GM18526 (cell line): ENCODE data around the gene ACTL8.

Experiments used
- POLR2A ChIP-seq: IDR thresholded peaks from 3 replicates; pipeline ENCODE4 v1.6.1; 2011; ENCODE audit not compliant: insufficient read length; ENCODE audit errors: extremely low read depth

Gene ACTL8

GRCh38 chr1:17755120-17755519 lies at the start of gene ACTL8:
ACTL8 (plus strand) TSS chr1:17755333; CDS start chr1:17823009, 67,676 bp downstream.
- TF ChIP-seq POLR2A = no peak

DNA sequence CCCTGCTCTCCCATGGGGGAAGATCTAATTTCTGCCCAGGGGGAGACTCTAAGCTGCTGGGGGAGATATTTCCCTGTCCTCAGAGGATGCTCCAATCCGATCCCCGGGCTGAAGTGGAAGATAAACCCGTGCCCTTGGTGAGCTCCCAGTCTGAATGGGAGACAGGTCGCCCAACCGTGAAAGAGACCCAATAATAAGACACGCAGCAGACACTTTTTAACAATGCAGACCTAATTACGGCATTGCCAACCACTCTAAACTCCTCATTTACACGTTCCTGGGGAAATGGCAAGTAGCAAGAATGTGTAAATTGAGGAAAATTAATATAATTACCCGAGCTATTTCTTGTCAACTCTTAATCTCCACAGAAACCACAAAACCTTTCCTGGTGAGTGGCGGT lies 48.7 kb upstream of the ACTL8 start:
- no peak for TF ChIP-seq POLR2A

- no peak for TF ChIP-seq POLR2A
These were observed 45.2 kb upstream of the ACTL8 start for GRCh38 chr1:17709981-17710380.

GRCh38 chr1:17710889-17711576 lies 44.1 kb upstream of the ACTL8 start:
- no peak for TF ChIP-seq POLR2A

DNA sequence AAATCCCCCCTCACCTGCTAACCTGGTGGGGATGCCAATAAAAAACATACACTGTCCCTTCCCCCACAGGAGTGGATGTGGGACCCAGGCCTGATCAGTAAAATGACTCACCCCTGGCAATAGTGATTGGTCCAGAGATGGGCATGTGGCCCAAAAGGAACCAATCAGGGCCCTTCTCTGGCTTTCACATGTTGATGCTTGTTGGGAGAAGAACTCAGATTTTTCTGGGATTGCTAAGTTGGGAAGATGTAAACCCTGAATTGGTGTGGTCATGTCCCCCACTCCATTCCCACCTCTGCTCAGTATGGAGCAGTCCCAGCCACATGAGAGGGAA lies 43.6 kb upstream of the ACTL8 start:
- TF ChIP-seq POLR2A = no peak

GRCh38 chr1:17711941-17712340 lies 43.2 kb upstream of the ACTL8 start:
- no peak for TF ChIP-seq POLR2A

DNA sequence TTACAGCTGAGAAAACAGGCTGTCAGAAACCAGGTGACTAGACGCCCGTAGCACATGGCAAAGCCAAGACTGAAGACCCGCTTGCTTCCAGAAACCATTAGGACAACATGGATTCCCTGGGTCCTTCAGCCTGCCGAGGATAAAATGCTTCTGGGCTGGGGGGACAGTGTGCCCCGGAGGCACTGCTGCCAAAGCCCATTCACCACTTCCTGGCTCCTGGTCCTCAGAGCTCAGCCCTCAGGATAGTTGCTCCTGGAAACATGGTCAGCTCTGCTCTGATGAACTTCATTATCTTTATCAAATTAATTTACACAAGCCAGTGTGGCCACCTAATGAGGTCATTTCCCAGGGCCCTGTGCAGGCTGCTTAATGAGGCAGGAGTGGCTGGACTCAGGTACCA lies 41.1 kb upstream of the ACTL8 start:
- TF ChIP-seq POLR2A = no peak

- TF ChIP-seq POLR2A = no peak
These were observed 37.3 kb upstream of the ACTL8 start for GRCh38 chr1:17717594-17718535.

- no peak for TF ChIP-seq POLR2A
These were observed 35.3 kb upstream of the ACTL8 start for GRCh38 chr1:17719874-17720273.

DNA sequence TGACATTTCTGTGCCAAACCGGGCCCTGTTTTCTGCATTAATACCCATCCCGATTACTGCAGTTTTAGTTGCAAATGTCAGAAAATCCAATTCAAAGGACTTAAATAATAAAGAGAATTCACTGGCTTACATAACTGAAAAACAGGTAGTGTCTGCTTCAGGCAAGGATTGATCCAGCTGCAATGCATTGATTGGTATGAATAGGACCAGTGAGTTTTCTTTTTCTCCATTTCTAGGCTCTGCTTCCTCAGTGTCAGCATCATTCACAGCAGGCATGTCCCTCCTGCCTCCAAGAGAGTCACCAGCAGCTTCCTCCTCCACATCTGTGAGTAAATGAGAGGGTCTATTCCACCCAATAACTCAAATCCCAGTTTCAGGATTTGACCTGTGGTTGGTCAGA lies 33.7 kb upstream of the ACTL8 start:
- TF ChIP-seq POLR2A = no peak

- no peak for TF ChIP-seq POLR2A
These were observed 31.4 kb upstream of the ACTL8 start for GRCh38 chr1:17723684-17724083.

DNA sequence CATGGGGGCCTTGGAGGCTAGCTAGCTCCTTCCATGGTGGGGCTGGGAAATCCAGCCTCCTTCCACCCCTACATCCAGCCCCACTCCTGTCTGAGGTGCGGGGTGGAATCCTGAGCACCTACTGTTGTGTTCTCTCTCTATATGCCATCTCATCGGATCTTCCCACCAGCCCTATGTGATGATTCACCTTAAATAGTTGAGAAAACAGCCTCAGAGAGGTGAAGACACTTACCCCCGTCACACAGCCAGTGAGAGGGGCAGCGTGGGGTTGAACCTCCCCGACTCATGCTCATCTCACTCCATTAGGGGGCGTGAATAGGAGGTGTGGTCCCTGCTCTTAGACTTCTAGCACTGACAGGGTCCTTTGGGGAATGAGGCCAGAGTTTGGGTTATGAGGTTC lies 31.0 kb upstream of the ACTL8 start:
- no peak for TF ChIP-seq POLR2A

DNA sequence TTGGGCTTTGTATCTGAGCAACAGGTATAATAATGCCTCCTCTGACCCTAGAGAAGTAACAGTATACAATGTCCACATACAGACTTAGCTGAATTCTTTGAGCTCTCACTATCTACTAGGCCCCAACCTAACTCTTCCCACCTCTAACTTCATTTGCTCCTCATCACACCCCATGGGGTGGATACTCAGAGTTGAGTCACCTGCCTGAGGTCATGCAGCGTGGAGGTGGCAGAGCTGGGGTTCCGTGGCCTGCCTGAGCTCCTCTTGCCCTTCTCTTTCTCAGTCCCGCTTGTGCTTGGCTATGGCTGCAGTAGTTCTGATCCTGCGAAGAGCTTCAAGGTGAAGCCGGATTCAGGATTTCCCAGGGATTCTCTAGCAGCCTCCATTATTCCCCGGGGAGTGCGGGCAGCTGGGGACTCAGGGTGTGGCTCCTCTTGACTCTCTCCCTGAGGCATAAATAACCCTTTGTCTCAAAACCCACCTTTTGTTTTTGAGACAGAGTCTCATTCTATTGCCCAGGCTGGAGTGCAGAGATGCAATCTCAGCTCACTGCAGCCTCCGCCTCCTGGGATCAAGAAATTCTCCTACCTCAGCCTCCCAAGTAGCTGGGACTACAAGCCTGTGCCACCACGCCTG lies 29.9 kb upstream of the ACTL8 start:
- no peak for TF ChIP-seq POLR2A

DNA sequence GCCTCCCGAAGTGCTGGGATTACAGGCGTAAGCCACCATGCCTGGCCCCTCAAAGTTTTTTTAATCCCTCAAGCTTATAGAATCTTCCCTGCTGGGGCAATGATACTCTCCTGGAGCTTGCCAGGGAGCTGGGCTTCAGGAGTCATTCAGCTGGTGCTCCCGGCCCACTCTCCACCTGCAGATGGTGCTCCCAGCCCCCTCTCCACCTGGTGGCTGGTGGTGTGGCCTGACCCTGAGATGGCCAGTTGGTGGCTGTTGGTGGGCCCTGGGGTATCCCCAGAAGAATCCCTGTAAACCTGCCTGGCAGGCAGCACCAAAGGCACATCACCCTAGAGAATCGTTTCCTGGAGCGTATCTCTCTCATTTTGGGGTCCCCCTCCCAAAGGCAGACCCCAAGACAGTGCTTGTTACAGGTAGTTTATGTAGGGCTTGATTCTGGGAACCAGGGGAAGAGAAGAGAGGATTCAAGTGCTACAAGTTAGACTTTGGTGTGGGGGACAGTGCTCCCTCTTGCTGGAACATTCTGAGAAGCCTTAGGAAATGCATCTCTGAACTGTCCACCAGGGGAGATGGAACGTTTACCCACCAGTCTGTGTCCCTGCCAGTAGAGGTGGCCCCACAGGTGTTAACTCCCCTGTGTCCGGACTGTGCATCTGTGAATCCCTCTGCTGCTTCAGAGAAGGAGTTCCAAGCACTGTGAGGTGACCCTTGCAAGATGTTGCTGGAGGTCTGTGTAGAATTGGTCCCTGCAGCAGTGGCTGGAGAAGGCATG lies 29.1 kb upstream of the ACTL8 start:
- no peak for TF ChIP-seq POLR2A

GRCh38 chr1:17728123-17728712 lies 26.9 kb upstream of the ACTL8 start:
- no peak for TF ChIP-seq POLR2A
